Retinal pigment epithelial cell (primary cell): ENCODE results near the gene SIK3.

ENCODE experiments used
- DNase-seq: peaks from one replicate; pipeline ENCODE4 v3.0.0-alpha.2; 2010; ENCODE audit warnings: low read depth
- H3K4me3 ChIP-seq: 2 replicates; pipeline ENCODE4 v1.5.1; 2011; ENCODE audit warnings: mild to moderate bottlenecking, low read length, control low read depth, moderate library complexity
- CTCF ChIP-seq: conservative IDR thresholded peaks from 2 replicates; pipeline ENCODE4 v1.5.1; 2011; ENCODE audit warnings: low read depth, low read length, control low read depth, inconsistent platforms

Gene SIK3

GRCh38 chr11:116866804-116867455 lies 231.3 kb downstream of the SIK3 start:
- H3K4me3 ChIP-seq: no peak overlapping the region
- TF ChIP-seq CTCF: no peak
- DNase-seq: no peak

- no peak for DNase-seq
- H3K4me3 ChIP-seq: no peak overlapping the region
- TF ChIP-seq CTCF: no peak
Measured at GRCh38 chr11:116865696-116866095, 232.5 kb downstream of the SIK3 start.

GRCh38 chr11:116864531-116864930 lies 233.7 kb downstream of the SIK3 start:
- DNase-seq: no peak
- no peak overlapping the region for H3K4me3 ChIP-seq
- no peak for TF ChIP-seq CTCF

GRCh38 chr11:116862951-116863350 lies 235.3 kb downstream of the SIK3 start:
- DNase-seq: no peak
- H3K4me3 ChIP-seq: no peak overlapping the region
- no peak for TF ChIP-seq CTCF

GRCh38 chr11:116862185-116862584 lies 236.0 kb downstream of the SIK3 start:
- DNase-seq: no peak
- no peak for TF ChIP-seq CTCF
- H3K4me3 ChIP-seq: no peak overlapping the region

GRCh38 chr11:116861539-116861938 lies 236.7 kb downstream of the SIK3 start:
- DNase-seq: no peak
- TF ChIP-seq CTCF: no peak
- H3K4me3 ChIP-seq: no peak overlapping the region

GRCh38 chr11:116860303-116860702 lies 237.9 kb downstream of the SIK3 start:
- no peak for DNase-seq
- no peak for TF ChIP-seq CTCF
- no peak overlapping the region for H3K4me3 ChIP-seq
